ENCODE data around the gene GCC1.

Gene GCC1, protein sequence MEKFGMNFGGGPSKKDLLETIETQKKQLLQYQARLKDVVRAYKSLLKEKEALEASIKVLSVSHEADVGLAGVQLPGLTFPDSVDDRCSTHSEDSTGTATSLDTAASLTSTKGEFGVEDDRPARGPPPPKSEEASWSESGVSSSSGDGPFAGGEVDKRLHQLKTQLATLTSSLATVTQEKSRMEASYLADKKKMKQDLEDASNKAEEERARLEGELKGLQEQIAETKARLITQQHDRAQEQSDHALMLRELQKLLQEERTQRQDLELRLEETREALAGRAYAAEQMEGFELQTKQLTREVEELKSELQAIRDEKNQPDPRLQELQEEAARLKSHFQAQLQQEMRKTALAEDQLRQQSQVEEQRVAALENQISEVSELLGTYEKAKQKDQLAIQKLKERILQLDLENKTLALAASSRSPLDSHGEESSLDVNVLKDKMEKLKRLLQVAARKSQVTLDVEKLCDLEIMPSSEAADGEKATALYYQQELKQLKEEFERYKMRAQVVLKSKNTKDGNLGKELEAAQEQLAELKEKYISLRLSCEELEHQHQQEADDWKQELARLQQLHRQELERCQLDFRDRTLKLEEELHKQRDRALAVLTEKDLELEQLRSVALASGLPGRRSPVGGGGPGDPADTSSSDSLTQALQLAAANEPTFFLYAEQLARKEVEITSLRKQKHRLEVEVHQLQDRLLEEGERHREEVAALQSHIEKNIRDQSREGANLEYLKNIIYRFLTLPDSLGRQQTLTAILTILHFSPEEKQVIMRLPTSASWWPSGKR
- long read RNA-seq, full-length matches to known transcripts = 141 of 146 reads
- long read RNA-seq, partial matches to known transcripts = 1 of 146 reads
- long read RNA-seq, other reads (novel, unspliced or antisense) = 4 of 146 reads

DNA sequence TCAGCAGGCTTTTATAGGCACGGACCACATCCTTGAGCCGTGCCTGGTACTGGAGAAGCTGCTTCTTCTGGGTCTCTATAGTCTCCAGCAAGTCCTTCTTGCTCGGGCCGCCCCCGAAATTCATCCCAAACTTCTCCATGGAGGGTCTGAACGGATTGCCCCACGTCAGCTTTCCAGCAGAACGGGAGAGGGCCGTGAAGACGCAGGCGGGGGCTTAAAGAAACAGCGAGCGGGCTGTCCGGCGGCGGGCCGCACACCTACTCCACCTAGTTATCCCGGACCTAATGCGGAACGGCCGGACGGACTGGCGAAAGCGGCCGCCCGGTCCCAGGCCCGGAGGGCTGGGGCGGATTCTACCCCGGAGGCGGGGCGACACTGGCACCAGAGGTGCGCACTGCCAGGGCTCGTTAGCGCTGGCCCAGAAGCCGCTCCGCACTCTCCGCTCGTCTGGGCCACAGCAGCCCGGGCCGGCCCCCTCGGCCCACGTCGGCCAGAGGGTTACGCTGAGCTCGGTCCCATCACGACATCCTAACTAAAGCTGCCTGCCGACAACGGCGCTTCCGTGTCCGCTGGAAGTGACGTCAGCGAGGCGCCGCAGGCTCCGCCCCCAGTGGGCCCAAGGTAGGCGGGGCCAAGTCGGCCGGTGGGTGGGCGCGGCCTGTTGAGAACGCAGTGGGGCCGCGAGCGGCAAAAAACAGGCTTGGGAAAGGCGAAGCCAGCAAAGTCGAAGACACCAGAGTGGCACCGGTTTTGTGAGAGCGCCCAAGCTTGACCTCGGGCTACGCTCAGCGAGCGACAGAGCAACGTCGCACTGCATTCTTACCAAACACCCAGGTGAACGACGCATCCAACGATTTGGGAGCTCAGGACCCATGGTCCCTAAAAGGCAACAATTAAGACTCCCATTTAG, at the start of gene GCC1:
Gene GCC1 (minus strand): TSS at position 553 of the 910 bp plus-strand sequence. CDS start 414 bp downstream, at position 139.
- peak within 1 kb of the TSS; percentile 71 for H3K27ac ChIP-seq (replicated peaks)
- H3K4me3 ChIP-seq (replicated peaks; ENCODE audit: insufficient read depth, low read length) = peak within 1 kb of the TSS; percentile 90
- no peaks in the 10 kb centered on the region for H3K27me3 ChIP-seq (ENCODE audit: insufficient read depth, poor library complexity, severe bottlenecking)
- DNase-seq (ENCODE audit: low read depth in 1 of 2, low spot score in 1 of 2) = peak; percentile 69 to 87
- TF ChIP-seq GABPA (IDR thresholded peaks at IDR 0.05; ENCODE audit: low read depth) (peak; percentile 78), POLR2AphosphoS5 (IDR thresholded peaks at IDR 0.05; ENCODE audit: low read depth) (peak; percentile 79), SPI1 (IDR thresholded peaks at IDR 0.05; ENCODE audit: borderline replicate concordance, low read depth) (no peak), CTCF (IDR thresholded peaks at IDR 0.05; ENCODE audit: insufficient read depth, low read length) (no peak)

DNA sequence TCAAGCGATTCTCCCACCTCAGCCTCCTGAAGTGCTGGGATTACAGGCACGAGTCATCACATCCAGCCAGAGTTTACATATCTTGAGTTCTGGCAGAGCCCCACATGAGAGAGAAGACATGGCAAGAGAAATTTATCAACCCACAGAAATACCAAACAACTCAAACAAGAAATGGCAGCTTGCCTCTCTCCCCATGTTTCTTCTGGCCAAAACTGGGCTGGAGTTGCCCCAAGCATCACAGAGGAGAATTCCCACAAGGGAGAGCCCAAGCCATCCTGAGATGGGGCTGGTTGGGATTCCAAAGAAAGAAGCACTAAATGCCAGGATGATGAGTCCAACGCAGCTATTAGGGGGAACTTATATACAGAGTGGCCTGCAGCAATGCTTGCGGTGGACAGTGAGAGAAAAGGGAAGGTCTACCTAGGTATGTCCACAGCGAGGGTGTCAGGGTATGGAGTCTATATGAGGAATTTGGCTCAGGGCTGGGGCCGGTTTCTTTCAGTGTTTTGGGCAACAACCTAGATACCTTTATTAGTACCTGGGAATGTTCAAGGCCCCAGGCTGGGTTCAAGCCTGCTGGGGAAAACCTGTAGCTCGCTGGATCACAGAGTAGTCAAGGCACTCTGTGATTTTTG, 47.0 kb upstream of the GCC1 start:
- H3K27ac ChIP-seq (replicated peaks) = no peak overlapping the region
- no peak for DNase-seq (ENCODE audit: low read depth in 1 of 2, low spot score in 1 of 2)
- TF ChIP-seq, protein P1, sequence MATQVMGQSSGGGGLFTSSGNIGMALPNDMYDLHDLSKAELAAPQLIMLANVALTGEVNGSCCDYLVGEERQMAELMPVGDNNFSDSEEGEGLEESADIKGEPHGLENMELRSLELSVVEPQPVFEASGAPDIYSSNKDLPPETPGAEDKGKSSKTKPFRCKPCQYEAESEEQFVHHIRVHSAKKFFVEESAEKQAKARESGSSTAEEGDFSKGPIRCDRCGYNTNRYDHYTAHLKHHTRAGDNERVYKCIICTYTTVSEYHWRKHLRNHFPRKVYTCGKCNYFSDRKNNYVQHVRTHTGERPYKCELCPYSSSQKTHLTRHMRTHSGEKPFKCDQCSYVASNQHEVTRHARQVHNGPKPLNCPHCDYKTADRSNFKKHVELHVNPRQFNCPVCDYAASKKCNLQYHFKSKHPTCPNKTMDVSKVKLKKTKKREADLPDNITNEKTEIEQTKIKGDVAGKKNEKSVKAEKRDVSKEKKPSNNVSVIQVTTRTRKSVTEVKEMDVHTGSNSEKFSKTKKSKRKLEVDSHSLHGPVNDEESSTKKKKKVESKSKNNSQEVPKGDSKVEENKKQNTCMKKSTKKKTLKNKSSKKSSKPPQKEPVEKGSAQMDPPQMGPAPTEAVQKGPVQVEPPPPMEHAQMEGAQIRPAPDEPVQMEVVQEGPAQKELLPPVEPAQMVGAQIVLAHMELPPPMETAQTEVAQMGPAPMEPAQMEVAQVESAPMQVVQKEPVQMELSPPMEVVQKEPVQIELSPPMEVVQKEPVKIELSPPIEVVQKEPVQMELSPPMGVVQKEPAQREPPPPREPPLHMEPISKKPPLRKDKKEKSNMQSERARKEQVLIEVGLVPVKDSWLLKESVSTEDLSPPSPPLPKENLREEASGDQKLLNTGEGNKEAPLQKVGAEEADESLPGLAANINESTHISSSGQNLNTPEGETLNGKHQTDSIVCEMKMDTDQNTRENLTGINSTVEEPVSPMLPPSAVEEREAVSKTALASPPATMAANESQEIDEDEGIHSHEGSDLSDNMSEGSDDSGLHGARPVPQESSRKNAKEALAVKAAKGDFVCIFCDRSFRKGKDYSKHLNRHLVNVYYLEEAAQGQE (IDR thresholded peaks at IDR 0.05; ENCODE audit: insufficient replicate concordance, low read depth) = no peak
- no peak for TF ChIP-seq SPI1 (IDR thresholded peaks at IDR 0.05; ENCODE audit: borderline replicate concordance, low read depth)
- no peak for TF ChIP-seq CTCF (IDR thresholded peaks at IDR 0.05; ENCODE audit: insufficient read depth, low read length)
- TF ChIP-seq POLR2AphosphoS5 (IDR thresholded peaks at IDR 0.05; ENCODE audit: low read depth) = no peak
- no peak for TF ChIP-seq GABPA (IDR thresholded peaks at IDR 0.05; ENCODE audit: low read depth)
- H3K27me3 ChIP-seq (ENCODE audit: insufficient read depth, poor library complexity, severe bottlenecking) = no peaks in the 10 kb centered on the region
- no peak overlapping the region for H3K4me3 ChIP-seq (replicated peaks; ENCODE audit: insufficient read depth, low read length)

DNA sequence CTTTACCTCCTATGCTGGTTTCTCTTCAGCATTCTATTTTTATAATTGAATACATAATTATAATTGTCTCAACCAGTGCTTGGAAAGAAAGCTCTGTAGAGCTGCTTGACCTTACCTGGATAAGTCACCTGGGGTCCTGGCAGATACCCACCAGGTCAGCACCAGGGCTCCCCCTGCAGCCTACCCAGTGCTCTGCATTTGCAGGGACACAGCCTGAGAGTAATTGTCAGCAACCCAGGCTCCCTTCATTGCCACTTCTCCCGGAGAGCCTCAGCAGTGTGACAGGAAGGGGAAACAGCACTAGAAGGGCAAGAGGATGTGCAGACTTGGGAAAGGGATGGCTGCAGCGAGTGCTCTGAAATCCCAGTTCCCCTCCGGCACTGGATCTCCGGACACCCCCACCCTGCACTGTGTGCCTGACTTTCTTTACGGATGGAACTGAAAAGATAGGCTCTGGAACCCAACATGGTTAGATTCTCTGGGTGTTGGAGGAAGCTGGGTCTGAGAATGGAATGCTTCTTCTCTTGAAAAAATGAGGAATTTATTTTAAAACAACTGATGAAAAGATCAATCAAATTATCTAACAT, 44.0 kb upstream of the GCC1 start:
- Histone ChIP-seq H3K27me3 (ENCODE audit: insufficient read depth, poor library complexity, severe bottlenecking) (no peaks in the 10 kb centered on the region), H3K4me3 (replicated peaks; ENCODE audit: insufficient read depth, low read length) (no peak overlapping the region), H3K27ac (replicated peaks) (no peak overlapping the region)
- peak; percentile 18 for TF ChIP-seq CTCF (IDR thresholded peaks at IDR 0.05; ENCODE audit: insufficient read depth, low read length)
- no peak for TF ChIP-seq GABPA (IDR thresholded peaks at IDR 0.05; ENCODE audit: low read depth)
- DNase-seq (ENCODE audit: low read depth in 1 of 2, low spot score in 1 of 2) = peak; percentile 42 to 63
